WTC11 (cell line): Measurements from ENCODE around the gene RPS8.

Experiments
- AR ChIP-seq: fragments of 250-450 bp; sonication (Bioruptor Pico); IDR thresholded peaks from 2 replicates; pipeline ENCODE4 v1.9.0; 2021; ENCODE audit warnings: mild to moderate bottlenecking
- ATF1 ChIP-seq: sonication (generic); formaldehyde crosslinking; IDR thresholded peaks from 2 replicates; pipeline ENCODE4 v1.8.1; 2023; ENCODE audit warnings: mild to moderate bottlenecking, moderate library complexity, missing genetic modification reagents
- ATF2 ChIP-seq: sonication (generic); formaldehyde crosslinking; IDR thresholded peaks from 2 replicates; pipeline ENCODE4 v1.8.1; 2022; ENCODE audit warnings: low read depth, missing genetic modification reagents, borderline replicate concordance
- CREB1 ChIP-seq: sonication (generic); formaldehyde crosslinking; IDR thresholded peaks from 2 replicates; pipeline ENCODE4 v1.8.0; 2023; ENCODE audit warnings: mild to moderate bottlenecking, missing genetic modification reagents
- CTCF ChIP-seq: fragments of 200-600 bp; IDR thresholded peaks from 2 replicates; pipeline ENCODE4 v1.8.0; 2022; ENCODE audit warnings: antibody characterized with exemption
- ELF4 ChIP-seq: sonication (generic); formaldehyde crosslinking; IDR thresholded peaks from 2 replicates; pipeline ENCODE4 v1.8.1; 2022; ENCODE audit warnings: low read depth, mild to moderate bottlenecking, moderate library complexity, missing genetic modification reagents
- ESRRA ChIP-seq: sonication (generic); formaldehyde crosslinking; IDR thresholded peaks from 2 replicates; pipeline ENCODE4 v1.8.1; 2022; ENCODE audit warnings: mild to moderate bottlenecking, missing genetic modification reagents, borderline replicate concordance
- JAZF1 ChIP-seq: fragments of 250-450 bp; sonication (Bioruptor Pico); IDR thresholded peaks from 2 replicates; pipeline ENCODE4 v1.9.0; 2021; ENCODE audit warnings: moderate library complexity, mild to moderate bottlenecking, inconsistent platforms
- MAX ChIP-seq: sonication (generic); formaldehyde crosslinking; IDR thresholded peaks from 2 replicates; pipeline ENCODE4 v1.8.0; 2022; ENCODE audit warnings: mild to moderate bottlenecking, missing genetic modification reagents
- TEAD4 ChIP-seq: sonication (generic); formaldehyde crosslinking; IDR thresholded peaks from 2 replicates; pipeline ENCODE4 v1.8.0; 2022; ENCODE audit warnings: mild to moderate bottlenecking, missing genetic modification reagents
- ZBTB43 ChIP-seq: sonication (generic); formaldehyde crosslinking; IDR thresholded peaks from 2 replicates; pipeline ENCODE4 v1.8.1; 2023; ENCODE audit warnings: mild to moderate bottlenecking, missing genetic modification reagents
- ZNF512 ChIP-seq: sonication (generic); formaldehyde crosslinking; IDR thresholded peaks from 2 replicates; pipeline ENCODE4 v1.8.1; 2022; ENCODE audit warnings: missing genetic modification reagents, borderline replicate concordance
- ZSCAN18 ChIP-seq: fragments of 250-450 bp; sonication (Bioruptor Pico); IDR thresholded peaks from 2 replicates; pipeline ENCODE4 v2.1.2; 2022; ENCODE audit warnings: mild to moderate bottlenecking, moderate library complexity

- no peak for TF ChIP-seq ESRRA (CRISPR knock-in tag)
- no peak for TF ChIP-seq ELF4
- TF ChIP-seq CTCF, result no peak
- TF ChIP-seq ATF1 (CRISPR knock-in tag), result no peak
- no peak for TF ChIP-seq ATF2 (CRISPR knock-in tag)
- TF ChIP-seq CREB1, result no peak
- TF ChIP-seq MAX (CRISPR knock-in tag), result no peak
- TF ChIP-seq AR, result no peak
- TF ChIP-seq ZBTB43 (CRISPR knock-in tag), result no peak
- TF ChIP-seq ZNF512 (CRISPR knock-in tag), result no peak
- no peak for TF ChIP-seq ZSCAN18
- no peak for TF ChIP-seq JAZF1
- no peak for TF ChIP-seq TEAD4
Observed at GRCh38 chr1:44822981-44823451, 47.7 kb downstream of the RPS8 start.
